Ascending aorta (tissue), 2 donors: ENCODE results near the gene CELF4. TPM values are rescaled to one million over a fixed set of nuclear protein-coding genes. Genes with fewer than 3 reads are reported as not detected.

ENCODE experiments used
- DNase-seq, 2 donors: peaks; one replicate each; pipeline ENCODE4 v3.0.0-alpha.2; 2019; ENCODE audit warnings: low spot score in 2 of 2
- H3K27ac ChIP-seq, 2 donors: fragments of 200-600 bp; sonication (generic); one replicate each; pipeline ENCODE4 v1.5.1; 2016 to 2017; ENCODE audit warnings: mild to moderate bottlenecking in 1 of 2
- H3K27me3 ChIP-seq: fragments of 200-600 bp; sonication (generic); one replicate; pipeline ENCODE4 v1.5.1; 2017
- H3K36me3 ChIP-seq, 2 donors: fragments of 200-600 bp; sonication (generic); one replicate each; pipeline ENCODE4 v1.5.1; 2016
- H3K4me1 ChIP-seq, 2 donors: fragments of 200-600 bp; sonication (generic); one replicate each; pipeline ENCODE4 v1.5.1; 2016 to 2017; ENCODE audit warnings: mild to moderate bottlenecking in 1 of 2
- H3K4me3 ChIP-seq, 2 donors: fragments of 200-600 bp; sonication (generic); one replicate each; pipeline ENCODE4 v1.5.1; 2016 to 2017; ENCODE audit warnings: mild to moderate bottlenecking in 1 of 2
- H3K9me3 ChIP-seq, 2 donors: fragments of 200-600 bp; sonication (generic); one replicate each; pipeline ENCODE4 v1.5.1; 2016
- intact Hi-C: fragments of 100-400 bp; cut with DNase I; formaldehyde crosslinking; loops from one replicate; pipeline ENCODE4 v1.15.1; 2023
- total RNA-seq: library from RNA; depleted of rRNA; stranded (reverse); fragments of >200 nt; gene quantifications from one replicate; pipeline ENCODE4 v1.1.0, GENCODE V29; 2016
- TF ChIP-seq, protein P1 (sequence below), 3 experiments: fragments of 200-600 bp in 2 of 3; fragments of 450-650 bp in 1 of 3; sonication (generic) in 2 of 3; IDR thresholded peaks; one replicate each; pipeline ENCODE4 v1.5.1; 2016 to 2019; ENCODE audit warnings: antibody characterized with exemption in 3 of 3, mild to moderate bottlenecking in 1 of 3, moderate library complexity in 1 of 3

Gene CELF4
- total RNA-seq, 1 donor from 2014 or later = not detected

DNA sequence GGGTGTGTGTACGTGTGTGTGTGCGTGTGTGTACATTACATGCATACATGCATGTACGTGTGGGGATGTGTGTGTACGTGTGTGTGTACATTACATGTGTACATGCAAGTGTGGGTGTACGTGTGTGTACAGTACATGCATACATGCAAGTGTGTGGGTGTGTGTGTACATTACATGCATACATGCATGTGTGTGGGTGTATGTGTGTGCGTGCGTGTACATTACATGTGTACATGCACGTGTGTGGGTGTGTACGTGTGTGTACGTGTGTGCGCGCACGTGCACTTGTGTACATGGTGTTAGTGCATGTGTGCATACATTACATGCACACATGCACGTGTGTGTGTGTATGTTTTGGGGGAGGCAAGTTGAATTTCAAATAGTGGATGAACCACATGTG lies 300.6 kb downstream of the CELF4 start:
- intact Hi-C loops = no loop called here
- Histone ChIP-seq H3K4me1 (no peaks in the 10 kb centered on the region), H3K36me3 (no peaks in the 10 kb centered on the region), H3K4me3 (no peak overlapping the region), H3K27me3 (no peaks in the 10 kb centered on the region), H3K9me3 (no peaks in the 10 kb centered on the region), H3K27ac (no peak overlapping the region)
- DNase-seq = no peak
- TF ChIP-seq, protein P1, sequence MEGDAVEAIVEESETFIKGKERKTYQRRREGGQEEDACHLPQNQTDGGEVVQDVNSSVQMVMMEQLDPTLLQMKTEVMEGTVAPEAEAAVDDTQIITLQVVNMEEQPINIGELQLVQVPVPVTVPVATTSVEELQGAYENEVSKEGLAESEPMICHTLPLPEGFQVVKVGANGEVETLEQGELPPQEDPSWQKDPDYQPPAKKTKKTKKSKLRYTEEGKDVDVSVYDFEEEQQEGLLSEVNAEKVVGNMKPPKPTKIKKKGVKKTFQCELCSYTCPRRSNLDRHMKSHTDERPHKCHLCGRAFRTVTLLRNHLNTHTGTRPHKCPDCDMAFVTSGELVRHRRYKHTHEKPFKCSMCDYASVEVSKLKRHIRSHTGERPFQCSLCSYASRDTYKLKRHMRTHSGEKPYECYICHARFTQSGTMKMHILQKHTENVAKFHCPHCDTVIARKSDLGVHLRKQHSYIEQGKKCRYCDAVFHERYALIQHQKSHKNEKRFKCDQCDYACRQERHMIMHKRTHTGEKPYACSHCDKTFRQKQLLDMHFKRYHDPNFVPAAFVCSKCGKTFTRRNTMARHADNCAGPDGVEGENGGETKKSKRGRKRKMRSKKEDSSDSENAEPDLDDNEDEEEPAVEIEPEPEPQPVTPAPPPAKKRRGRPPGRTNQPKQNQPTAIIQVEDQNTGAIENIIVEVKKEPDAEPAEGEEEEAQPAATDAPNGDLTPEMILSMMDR (IDR thresholded peaks at IDR 0.05) = no peak

DNA sequence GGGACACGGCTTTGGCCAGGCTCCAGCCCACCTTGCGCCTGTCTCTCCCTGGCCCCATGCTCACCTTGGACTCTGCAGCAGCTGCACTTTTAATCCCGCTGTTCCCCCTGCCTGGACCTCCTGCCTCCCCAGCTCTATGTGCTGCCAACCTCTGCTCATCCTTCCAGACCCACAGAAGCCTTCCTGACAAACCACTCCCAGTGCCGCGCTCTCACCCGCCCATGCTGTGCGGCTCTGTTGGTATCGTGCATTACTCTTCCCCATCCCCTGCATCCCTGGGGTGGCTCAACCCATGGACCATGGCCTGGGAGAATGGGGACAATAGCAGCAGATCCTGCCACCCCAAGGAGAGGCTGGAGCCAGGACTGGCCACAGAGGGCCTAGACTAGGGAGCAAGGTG lies 303.6 kb downstream of the CELF4 start:
- H3K9me3 ChIP-seq = no peaks in the 10 kb centered on the region
- no peaks in the 10 kb centered on the region for H3K27me3 ChIP-seq

DNA sequence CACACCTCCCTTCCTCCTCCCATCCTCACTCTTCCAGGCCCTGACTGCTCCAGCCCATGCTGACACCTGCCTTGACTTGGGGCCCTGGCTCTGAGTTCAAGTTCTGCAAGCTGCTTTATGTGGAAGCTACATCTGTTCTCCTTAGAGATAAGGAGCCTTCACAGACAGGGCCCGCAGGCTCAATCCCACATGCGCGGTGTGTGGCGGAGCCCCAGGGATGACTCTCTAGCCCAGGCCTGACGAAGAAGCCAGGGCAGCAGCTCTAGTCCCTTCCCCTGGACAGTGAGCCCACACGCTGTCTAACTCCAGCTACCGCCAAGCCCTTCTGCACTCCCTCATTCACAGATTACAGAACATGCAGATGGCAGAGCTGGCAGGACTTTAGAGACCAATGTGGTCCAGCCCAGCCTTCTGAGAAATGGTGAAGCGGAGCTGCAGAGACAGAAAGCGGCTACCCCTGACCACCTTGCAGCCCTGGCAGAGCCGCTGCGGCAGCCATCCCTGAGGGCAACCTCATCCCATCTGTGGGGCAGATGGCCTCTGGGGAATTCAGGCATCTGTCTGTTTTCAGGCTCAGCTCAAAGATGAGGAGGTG lies 304.3 kb downstream of the CELF4 start:
- TF ChIP-seq, protein P1 (IDR thresholded peaks at IDR 0.05) = no peak

More for the DNA sequence above, 303.6 kb downstream of the CELF4 start:
- intact Hi-C loops = no loop called here
- H3K27ac ChIP-seq = no peak overlapping the region
- H3K4me3 ChIP-seq = no peak overlapping the region
- TF ChIP-seq, protein P1 (IDR thresholded peaks at IDR 0.05) = no peak
- H3K36me3 ChIP-seq = no peaks in the 10 kb centered on the region
- no peaks in the 10 kb centered on the region for H3K4me1 ChIP-seq
- DNase-seq = no peak

DNA sequence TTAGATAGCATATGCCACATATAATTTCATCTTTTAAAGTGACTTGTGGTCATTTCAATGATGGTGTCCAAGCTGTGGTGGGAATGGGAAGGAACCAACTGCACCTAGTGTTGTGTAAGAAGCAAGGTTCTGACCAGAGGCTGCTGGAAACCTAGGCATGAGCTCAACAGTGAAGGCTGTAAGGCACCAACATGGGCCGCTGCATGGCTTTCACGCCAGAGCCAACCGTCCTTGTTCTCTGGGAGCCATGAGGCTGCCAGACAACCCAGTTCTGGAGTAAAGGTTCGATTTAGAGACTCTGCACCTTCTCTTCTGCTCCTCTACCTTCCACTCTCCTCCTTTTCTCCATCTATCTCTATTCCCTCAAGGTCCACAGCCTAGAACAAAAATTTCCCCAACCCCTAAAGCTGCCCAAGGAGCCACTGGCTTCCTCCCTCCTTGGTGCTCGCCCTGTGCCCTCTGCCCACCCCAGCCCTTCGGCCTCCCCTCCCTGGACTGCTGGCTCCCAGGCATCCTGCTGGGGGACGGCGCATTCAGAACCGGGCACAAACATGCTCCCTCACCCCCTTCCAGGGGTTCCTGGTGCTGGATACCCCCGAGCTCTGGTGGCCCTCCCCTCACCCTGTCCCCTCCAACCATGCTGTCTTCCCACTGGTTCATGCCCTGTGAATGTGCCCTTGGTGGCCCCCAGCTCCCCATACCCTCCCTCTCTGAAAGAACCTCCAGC lies 305.1 kb downstream of the CELF4 start:
- TF ChIP-seq, protein P1 (IDR thresholded peaks at IDR 0.05) = no peak
- Histone ChIP-seq H3K27ac (no peak overlapping the region), H3K4me1 (no peaks in the 10 kb centered on the region), H3K4me3 (no peak overlapping the region), H3K9me3 (no peaks in the 10 kb centered on the region), H3K27me3 (no peaks in the 10 kb centered on the region), H3K36me3 (no peaks in the 10 kb centered on the region)
- intact Hi-C loops = no loop called here
- no peak for DNase-seq

More for the DNA sequence above, 304.3 kb downstream of the CELF4 start:
- Histone ChIP-seq H3K4me3 (no peak overlapping the region), H3K27ac (no peak overlapping the region), H3K27me3 (no peaks in the 10 kb centered on the region), H3K4me1 (no peaks in the 10 kb centered on the region), H3K36me3 (no peaks in the 10 kb centered on the region), H3K9me3 (no peaks in the 10 kb centered on the region)
- no peak for DNase-seq
- intact Hi-C loops = no loop called here

DNA sequence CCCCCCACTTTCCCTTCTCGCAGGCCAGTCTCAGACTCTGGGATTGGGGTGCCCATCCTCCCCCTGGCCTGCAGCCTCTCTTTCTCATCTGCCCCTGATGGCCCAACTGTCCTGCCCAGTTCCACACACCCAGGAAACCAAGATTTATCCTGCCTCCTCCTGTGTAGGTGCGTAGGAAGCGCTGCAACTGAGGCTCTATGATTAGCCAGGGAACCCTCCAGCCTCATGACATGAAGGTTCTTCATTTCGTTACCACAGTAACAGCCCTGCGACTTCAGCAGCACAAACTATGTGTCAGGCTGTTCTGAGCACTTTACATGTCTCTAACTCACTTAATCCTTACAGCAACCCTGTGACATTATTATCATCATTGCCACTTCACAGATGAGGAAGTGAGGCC lies 305.9 kb downstream of the CELF4 start:
- DNase-seq = no peak
- Histone ChIP-seq H3K27ac (no peak overlapping the region), H3K36me3 (no peaks in the 10 kb centered on the region), H3K27me3 (no peaks in the 10 kb centered on the region), H3K4me3 (no peak overlapping the region), H3K4me1 (no peaks in the 10 kb centered on the region), H3K9me3 (no peaks in the 10 kb centered on the region)
- TF ChIP-seq, protein P1 (IDR thresholded peaks at IDR 0.05) = no peak
- intact Hi-C loops = loop anchor here (10.0 kb wide), 1 partner anchor 55 kb away; no protein-coding TSS in a partner anchor
